DMS153 treated with DMSO at 0.1 percent for 48 hours (cell line): ENCODE measurements around the gene SETDB2.

Experiments
- DNase-seq: peaks from one replicate; lab custom pipeline; 2025; ENCODE audit not compliant: unreplicated experiment; lab: John Stamatoyannopoulos, UW

Gene SETDB2

GRCh38 chr13:49443704-49444523, at the start of gene SETDB2, which contains the start of gene CAB39L:
TSS of gene SETDB2 (plus strand) at chr13:49444274. CDS start at chr13:49451894, 7,620 bp downstream.
TSS of gene CAB39L (minus strand) at chr13:49444064. CDS start at chr13:49382910, 61,154 bp downstream.
- peak; percentile 98 for DNase-seq

- DNase-seq = no peak
These were observed 48.6 kb upstream of the SETDB2 start for GRCh38 chr13:49395451-49395865.

- no peak for DNase-seq
These were observed 48.1 kb upstream of the SETDB2 start for GRCh38 chr13:49395878-49396380.

GRCh38 chr13:49399801-49400472, 44.1 kb upstream of the SETDB2 start:
- DNase-seq = no peak

- no peak for DNase-seq
These were observed 43.1 kb upstream of the SETDB2 start for GRCh38 chr13:49400755-49401659.

- DNase-seq = no peak
These were observed 39.9 kb upstream of the SETDB2 start for GRCh38 chr13:49403996-49404702.

- no peak for DNase-seq
These were observed 39.4 kb upstream of the SETDB2 start for GRCh38 chr13:49404703-49405020.

- no peak for DNase-seq
These were observed 37.0 kb upstream of the SETDB2 start for GRCh38 chr13:49407068-49407467.

GRCh38 chr13:49407936-49408335, 36.1 kb upstream of the SETDB2 start:
- no peak for DNase-seq

- DNase-seq = no peak
These were observed 35.1 kb upstream of the SETDB2 start for GRCh38 chr13:49409008-49409407.

- DNase-seq = no peak
These were observed 34.1 kb upstream of the SETDB2 start for GRCh38 chr13:49410006-49410405.

GRCh38 chr13:49410477-49410876, 33.6 kb upstream of the SETDB2 start:
- no peak for DNase-seq

GRCh38 chr13:49411353-49411752, 32.7 kb upstream of the SETDB2 start:
- no peak for DNase-seq

GRCh38 chr13:49412749-49413148, 31.3 kb upstream of the SETDB2 start:
- DNase-seq = no peak

- no peak for DNase-seq
These were observed 26.9 kb upstream of the SETDB2 start for GRCh38 chr13:49417161-49417560.

GRCh38 chr13:49418206-49418605, 25.9 kb upstream of the SETDB2 start:
- no peak for DNase-seq

- DNase-seq = no peak
These were observed 24.8 kb upstream of the SETDB2 start for GRCh38 chr13:49419276-49419675.

- no peak for DNase-seq
These were observed 22.7 kb upstream of the SETDB2 start for GRCh38 chr13:49421391-49421790.

GRCh38 chr13:49424011-49424560, 20.0 kb upstream of the SETDB2 start:
- no peak for DNase-seq

- DNase-seq = no peak
These were observed 15.9 kb upstream of the SETDB2 start for GRCh38 chr13:49428041-49428763.
